Articular chondrocyte of knee joint (primary cell): Measurements from ENCODE around the gene KLHL42. TPM values are rescaled to one million over a fixed set of nuclear protein-coding genes. Genes with fewer than 3 reads are reported as not detected.

ENCODE experiments used
- small RNA-seq: library from RNA; depleted of rRNA; stranded (forward); fragments of <200 nt; gene quantifications from one replicate; pipeline ENCODE3, GENCODE V24; 2012
- total RNA-seq: library from RNA; depleted of rRNA; stranded (reverse); fragments of >200 nt; gene quantifications from 2 replicates; pipeline ENCODE4 v1.2.3, GENCODE V29; 2012

KLHL42 gene
- 27.6 and 29.2 TPM in 2 replicates for total RNA-seq

GRCh38 chr12:27779920-27780611, at the start of gene KLHL42, which contains the start of gene MANSC4:
Gene KLHL42, plus strand, starts transcription at chr12:27780233. Its CDS starts 98 bp downstream, at chr12:27780331.
Gene MANSC4, minus strand, starts transcription at chr12:27780236. Its CDS starts 8,960 bp downstream, at chr12:27771276.

Small RNAs within 50 kb of the gene (small RNA-seq; reads per million reads assigned to genes)
- not detected for gene RF00019
- not detected for gene RF02271

Other genes starting within 250 kb of the KLHL42 start
- gene REP15, start 83.8 kb upstream of the KLHL42 start, total RNA-seq = 6.5 and 9.5 TPM in 2 replicates
- gene MRPS35, start 69.4 kb upstream of the KLHL42 start, total RNA-seq = 68.3 and 73.2 TPM in 2 replicates
- not detected in 2 replicates for gene MANSC4, start within 50 bp of the KLHL42 start, total RNA-seq
- gene PTHLH, start 192.5 kb downstream of the KLHL42 start, total RNA-seq = 0.26 and 0.76 TPM in 2 replicates